HFF-Myc (cell line): ENCODE data around the gene ST6GALNAC3.

ENCODE experiments used
- DNase-seq: peaks from one replicate; pipeline ENCODE4 v3.0.0-alpha.2; 2011; ENCODE audit warnings: low read depth; ENCODE audit errors: extremely low read depth
- H3K4me3 ChIP-seq: replicated peaks from 2 replicates; pipeline ENCODE4 v1.5.1; 2011; ENCODE audit warnings: low read depth, mild to moderate bottlenecking, control low read depth, low read length
- TF ChIP-seq, protein P1 (sequence below): IDR thresholded peaks from 2 replicates; pipeline ENCODE4 v1.5.1; 2012; ENCODE audit warnings: mild to moderate bottlenecking, low read depth, low read length, control low read depth; ENCODE audit errors: missing control alignments

ST6GALNAC3 gene

DNA sequence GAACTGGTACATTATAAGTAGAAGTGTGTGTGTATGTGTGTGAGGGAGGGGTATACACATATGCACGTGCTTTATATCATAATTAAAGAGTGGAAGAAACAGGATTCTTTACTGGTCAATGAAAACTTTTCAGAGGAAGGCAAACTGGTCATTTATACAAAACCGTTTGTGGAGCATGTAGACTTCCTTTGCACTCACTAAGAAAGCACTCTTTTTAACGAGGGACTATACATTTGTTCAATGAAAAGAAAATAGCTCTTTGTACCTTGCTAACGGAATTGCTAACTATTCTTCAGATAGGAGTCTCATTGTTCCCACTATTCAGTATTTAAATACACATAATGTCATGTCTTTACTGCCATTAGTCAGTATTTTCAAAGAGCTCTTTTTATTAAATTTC, 219.3 kb downstream of the ST6GALNAC3 start:
- no peak overlapping the region for H3K4me3 ChIP-seq
- TF ChIP-seq, protein P1, sequence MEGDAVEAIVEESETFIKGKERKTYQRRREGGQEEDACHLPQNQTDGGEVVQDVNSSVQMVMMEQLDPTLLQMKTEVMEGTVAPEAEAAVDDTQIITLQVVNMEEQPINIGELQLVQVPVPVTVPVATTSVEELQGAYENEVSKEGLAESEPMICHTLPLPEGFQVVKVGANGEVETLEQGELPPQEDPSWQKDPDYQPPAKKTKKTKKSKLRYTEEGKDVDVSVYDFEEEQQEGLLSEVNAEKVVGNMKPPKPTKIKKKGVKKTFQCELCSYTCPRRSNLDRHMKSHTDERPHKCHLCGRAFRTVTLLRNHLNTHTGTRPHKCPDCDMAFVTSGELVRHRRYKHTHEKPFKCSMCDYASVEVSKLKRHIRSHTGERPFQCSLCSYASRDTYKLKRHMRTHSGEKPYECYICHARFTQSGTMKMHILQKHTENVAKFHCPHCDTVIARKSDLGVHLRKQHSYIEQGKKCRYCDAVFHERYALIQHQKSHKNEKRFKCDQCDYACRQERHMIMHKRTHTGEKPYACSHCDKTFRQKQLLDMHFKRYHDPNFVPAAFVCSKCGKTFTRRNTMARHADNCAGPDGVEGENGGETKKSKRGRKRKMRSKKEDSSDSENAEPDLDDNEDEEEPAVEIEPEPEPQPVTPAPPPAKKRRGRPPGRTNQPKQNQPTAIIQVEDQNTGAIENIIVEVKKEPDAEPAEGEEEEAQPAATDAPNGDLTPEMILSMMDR = no peak
- no peak for DNase-seq

GRCh38 chr1:76294482-76295194, 220.1 kb downstream of the ST6GALNAC3 start:
- TF ChIP-seq, protein P1 = no peak
- DNase-seq = no peak
- H3K4me3 ChIP-seq = no peak overlapping the region

- TF ChIP-seq, protein P1 = no peak
- no peak overlapping the region for H3K4me3 ChIP-seq
Observed at GRCh38 chr1:76298399-76298798, 223.9 kb downstream of the ST6GALNAC3 start.

DNA sequence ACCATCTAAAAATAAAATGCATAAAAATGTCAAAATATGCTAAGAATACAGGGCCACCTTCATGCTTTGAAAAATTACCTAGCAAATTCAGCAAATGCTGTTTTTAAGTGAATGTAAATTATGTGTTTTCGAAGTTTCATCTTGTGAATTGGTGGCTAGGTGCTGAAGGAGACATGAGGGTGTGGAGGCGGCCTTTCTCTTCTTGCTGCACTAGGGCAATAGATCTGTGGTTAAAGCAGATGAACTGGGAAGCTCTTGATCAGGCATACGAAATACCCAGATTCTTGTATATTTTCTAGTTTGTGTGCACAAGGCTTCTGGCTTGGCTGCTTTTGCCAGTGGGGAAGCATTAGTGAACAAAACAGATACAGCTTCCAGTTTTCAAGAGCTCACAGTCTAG, 224.5 kb downstream of the ST6GALNAC3 start:
- DNase-seq = no peak
- H3K4me3 ChIP-seq = no peak overlapping the region
- TF ChIP-seq, protein P1 = no peak

More at GRCh38 chr1:76298399-76298798, 223.9 kb downstream of the ST6GALNAC3 start:
- DNase-seq = no peak

- H3K4me3 ChIP-seq = no peak overlapping the region
- TF ChIP-seq, protein P1 = no peak
- DNase-seq = no peak
Observed at GRCh38 chr1:76300556-76300955, 226.0 kb downstream of the ST6GALNAC3 start.

- no peak for DNase-seq
- H3K4me3 ChIP-seq = no peak overlapping the region
- TF ChIP-seq, protein P1 = no peak
Observed at GRCh38 chr1:76302711-76303339, 228.3 kb downstream of the ST6GALNAC3 start.
